Adrenal gland (tissue), 5 donors: Measurements from ENCODE around the gene CHN2.

ENCODE experiments used
- CTCF ChIP-seq, 6 experiments: fragments of 450-650 bp in 4 of 6; fragments of 200-600 bp in 2 of 6; sonication (generic) in 1 of 6; IDR thresholded peaks; 1 replicate in 5 of 6; 2 replicates in 1 of 6; pipeline versions ENCODE4 v1.5.1 to v1.8.0; 2016 to 2021; ENCODE audit warnings: antibody characterized with exemption in 6 of 6, mild to moderate bottlenecking in 2 of 6, moderate library complexity in 1 of 6
- POLR2A ChIP-seq, 2 donors: fragments of 450-650 bp; IDR thresholded peaks; one replicate each; pipeline ENCODE4 v1.6.1; 2017; ENCODE audit warnings: antibody characterized with exemption in 2 of 2, mild to moderate bottlenecking in 2 of 2, moderate library complexity in 1 of 2
- donor health status: DM: no; HTN: no; CAD: no.

GRCh38 chr7:29190349-29191045 lies 4.1 kb upstream of the CHN2 start:
- TF ChIP-seq POLR2A (IDR thresholded peaks at IDR 0.05) (no peak), CTCF (IDR thresholded peaks at IDR 0.05) (no peak)
